ENCODE measurements around the gene CSMD2. TPM values are rescaled to one million over a fixed set of nuclear protein-coding genes. Genes with fewer than 3 reads are reported as not detected.

The CSMD2 gene
- total RNA-seq, 1 donor from 2014 or later, result 1.1 TPM

DNA sequence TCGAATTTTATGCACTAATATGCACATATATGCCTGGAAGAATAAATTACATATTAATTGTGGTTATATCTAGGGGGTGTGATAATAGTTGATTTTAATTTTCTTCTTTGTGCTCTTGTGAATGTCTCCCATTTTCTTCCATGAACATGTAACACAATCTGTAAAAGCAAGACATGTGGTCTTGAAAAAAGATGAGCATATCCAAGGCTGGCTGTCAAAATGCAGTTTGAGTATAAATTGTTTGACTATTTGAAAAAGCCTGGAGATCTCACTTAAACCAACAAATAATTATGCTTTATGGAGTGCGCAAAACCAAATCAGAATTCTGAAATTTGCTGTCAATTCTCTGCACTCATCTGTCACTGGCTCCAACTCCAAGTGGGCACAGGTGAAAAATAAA lies 157.3 kb downstream of the CSMD2 start:
- no peak for DNase-seq (ENCODE audit: low spot score)

DNA sequence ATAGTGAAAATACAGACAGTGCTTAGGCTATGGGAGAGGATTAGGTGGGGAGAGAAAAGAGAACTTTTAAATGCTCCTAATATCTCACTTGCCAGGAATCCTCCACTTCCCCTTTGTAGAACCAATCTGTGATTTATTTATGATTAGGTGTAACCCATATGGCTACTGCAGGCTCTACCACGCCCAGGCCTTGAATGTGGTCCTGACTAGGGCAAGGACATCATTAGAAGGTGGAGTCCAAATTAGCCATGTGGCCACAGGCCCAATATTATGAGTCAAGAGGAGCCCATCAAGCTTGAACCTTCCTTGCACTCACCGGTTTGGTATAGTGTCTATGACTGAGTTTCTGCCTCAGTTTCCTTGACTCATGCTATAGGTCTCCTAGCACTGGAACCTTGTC lies 159.7 kb downstream of the CSMD2 start:
- no peak for DNase-seq (ENCODE audit: low spot score)

DNA sequence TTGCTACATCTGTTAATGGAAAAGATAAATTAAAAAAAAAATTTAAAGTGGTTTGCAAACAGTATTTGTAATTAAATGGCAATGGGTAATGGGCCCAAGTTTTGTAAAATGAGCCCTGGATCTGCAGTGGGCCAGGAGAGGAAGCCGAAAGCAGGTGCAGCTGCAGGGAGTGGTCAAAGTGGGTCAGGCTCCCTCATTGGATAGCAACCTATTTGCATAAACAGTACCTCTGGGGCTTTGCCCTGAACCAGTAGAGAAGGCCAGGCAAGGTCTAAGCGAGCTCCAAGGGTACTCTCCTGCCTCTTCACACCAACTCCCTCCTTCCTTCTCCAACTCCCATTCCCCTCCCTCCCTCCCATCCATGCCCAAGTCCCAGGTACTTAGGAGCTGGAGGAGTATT lies 162.2 kb downstream of the CSMD2 start:
- DNase-seq (ENCODE audit: low spot score), result no peak

DNA sequence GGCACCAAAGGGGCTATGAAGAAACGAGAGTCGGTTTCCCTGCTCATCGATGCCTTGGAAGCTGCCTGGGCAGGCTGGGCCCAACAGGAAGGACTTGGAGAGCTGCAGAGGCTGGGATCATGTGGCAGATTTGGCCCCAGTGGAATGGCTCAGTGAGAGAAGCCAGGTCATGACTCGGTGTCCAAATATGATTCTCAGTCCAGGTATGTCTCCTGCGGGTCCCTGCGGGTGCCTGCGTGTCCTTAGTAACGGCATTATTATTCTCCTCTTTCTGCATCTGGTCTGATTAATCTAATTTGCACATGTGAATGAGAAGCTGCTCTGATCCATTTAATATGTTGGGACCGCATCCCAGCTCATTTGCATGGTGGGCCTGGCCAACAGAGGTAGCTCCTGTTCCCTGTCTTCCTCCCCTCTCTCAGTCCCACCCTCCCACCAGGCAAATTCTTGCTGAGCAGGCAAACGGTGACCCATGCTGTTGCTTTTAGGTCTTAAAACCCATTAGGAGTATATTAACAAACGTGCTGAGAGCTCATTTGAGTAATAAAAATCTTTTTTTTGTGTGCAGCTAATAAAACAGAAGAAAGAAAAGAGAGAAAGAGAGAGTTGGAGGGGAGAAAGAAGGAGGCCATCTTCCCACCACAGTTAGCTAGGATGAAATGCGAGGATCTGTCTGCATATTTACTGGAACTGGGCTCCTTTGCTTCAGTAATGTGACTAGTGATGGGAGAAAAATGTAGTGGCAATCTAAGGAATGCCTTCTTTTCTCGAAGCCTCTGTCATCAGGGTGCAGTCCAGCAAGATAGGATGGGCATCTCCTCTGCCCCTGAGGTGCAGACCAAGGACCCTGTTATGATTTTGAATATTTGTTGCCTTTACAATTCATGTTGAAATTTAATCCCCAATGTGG lies 167.6 kb downstream of the CSMD2 start:
- no peak for DNase-seq (ENCODE audit: low spot score)

DNA sequence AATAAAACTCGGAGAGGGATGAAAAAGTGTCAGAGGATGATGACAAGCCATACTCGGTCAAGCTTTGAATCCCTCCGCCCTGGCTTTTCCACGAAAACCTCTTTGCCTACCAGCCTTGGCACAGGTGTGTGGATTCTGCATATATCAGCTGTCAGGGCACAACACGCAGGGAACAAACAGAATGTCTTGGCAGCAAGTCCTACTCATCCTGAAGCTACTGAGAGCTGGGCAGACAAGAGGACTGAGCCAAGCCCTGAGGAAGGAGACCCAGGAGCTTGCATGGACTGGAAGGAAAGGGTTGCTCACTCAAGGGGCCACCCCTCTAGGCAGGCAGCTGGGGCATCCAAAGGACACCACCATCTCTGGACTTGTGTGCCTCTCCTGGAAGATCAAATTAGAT lies 168.7 kb downstream of the CSMD2 start:
- no peak for DNase-seq (ENCODE audit: low spot score)

DNA sequence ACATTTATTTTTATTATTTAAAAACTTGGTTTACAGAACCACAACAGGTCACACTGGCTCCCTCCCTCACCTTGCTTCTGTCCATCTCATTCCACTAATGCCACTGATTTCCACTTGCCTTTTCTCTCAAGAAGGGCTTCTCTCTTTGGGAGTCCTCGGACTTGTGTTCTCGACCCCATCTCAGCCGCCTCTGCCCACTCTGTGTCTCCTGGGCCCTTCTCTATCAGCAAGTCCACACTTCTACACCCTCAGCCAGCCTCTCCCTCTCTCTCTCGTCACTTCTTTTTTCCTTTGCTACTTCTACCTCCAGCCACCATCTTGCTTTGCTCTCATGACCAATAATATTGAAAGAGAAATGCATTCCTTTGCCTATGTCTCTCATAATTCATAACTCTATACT lies 171.7 kb downstream of the CSMD2 start:
- no peak for DNase-seq (ENCODE audit: low spot score)

DNA sequence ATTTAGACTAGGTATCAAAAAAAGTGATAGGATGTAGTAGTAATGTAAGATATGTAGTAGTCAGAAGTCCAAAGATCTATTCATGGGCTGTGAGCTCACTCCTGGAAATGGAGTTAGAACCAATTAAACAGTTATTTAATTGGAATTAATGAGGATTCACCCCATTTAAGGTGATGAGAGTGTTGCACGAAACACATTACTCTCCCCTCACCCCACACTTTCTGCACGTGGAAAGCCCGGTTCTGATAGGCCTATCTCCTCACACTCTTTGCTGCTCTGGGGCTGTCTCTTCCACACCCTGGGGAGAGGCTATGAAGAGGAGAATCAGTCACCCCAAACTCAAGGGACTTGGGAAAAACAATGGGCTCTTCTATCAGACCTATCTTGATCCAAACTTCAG lies 174.7 kb downstream of the CSMD2 start:
- no peak for DNase-seq (ENCODE audit: low spot score)

DNA sequence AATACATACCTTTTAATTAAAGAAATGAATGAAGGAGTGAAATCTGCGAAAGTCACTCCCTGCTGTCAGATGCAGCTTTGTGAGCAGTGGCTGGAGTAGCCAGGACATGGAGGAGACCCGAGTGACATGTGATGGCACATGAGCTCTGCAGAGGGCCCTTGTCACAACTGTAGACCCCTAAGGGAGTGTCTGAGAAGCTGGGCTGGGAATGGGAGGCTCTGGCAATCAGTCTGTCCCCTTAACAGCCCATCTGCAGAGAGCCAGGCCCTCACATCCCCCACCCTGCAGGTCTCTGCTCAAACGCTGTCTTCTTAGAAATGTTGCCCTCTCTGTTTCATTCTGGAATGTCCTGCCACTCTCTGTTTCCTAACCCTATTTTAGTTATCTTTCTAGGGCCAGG lies 176.9 kb downstream of the CSMD2 start:
- DNase-seq (ENCODE audit: low spot score), result no peak

DNA sequence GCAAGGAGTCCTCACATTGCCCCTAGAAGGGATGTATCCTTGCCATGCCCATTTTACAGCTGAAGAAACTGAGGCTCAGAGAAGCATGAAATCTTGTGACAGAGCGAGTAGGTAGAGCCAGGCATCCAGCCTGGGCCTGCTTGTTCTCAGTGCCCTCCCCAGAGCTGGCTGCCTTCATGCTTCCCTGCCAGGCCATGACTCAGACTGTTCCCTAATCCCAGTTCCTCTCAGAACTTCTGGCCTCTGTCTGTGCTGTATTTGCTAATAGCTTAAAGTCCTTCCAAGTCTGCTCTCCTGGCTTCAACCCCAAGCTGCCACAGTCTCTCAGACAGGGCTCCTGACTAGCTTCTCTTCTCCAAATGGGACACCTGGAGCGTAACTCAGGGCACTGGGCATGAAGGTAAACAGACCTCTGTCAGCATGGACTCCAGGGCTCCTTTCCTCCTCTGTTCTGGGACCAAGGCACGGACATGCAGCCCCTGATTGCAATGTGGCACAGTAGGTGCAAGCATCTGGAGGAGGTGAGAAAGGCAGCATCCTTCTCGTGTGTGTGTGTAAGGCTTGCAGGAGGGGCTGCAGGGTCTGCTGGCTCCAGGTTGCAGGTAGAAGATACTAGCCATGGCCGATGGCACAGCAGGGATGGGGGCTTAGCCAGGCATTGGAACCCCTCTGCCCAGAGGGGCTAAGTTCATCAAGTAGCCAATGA lies 178.5 kb downstream of the CSMD2 start:
- DNase-seq (ENCODE audit: low spot score), result peak; percentile 66

DNA sequence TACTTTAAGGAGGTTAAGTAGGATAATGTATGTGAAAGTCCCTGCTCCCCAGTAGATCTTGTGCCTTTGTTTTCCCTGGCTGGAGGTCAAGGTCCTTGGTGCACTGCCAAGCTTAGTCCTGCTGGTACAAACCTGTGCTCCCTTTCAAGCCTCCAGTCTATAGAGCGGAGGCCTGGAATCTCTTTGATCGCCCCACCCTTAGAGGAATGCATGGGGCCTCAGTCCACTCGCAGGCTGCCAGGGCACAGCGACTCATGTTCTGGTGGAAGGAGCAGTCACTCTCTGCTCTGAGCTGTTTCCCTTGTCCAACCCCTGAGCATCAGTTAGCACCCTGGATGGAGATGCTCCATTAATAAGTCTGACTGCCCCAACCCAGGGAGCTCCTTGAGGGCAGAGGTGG lies 179.4 kb downstream of the CSMD2 start:
- DNase-seq (ENCODE audit: low spot score), result no peak

DNA sequence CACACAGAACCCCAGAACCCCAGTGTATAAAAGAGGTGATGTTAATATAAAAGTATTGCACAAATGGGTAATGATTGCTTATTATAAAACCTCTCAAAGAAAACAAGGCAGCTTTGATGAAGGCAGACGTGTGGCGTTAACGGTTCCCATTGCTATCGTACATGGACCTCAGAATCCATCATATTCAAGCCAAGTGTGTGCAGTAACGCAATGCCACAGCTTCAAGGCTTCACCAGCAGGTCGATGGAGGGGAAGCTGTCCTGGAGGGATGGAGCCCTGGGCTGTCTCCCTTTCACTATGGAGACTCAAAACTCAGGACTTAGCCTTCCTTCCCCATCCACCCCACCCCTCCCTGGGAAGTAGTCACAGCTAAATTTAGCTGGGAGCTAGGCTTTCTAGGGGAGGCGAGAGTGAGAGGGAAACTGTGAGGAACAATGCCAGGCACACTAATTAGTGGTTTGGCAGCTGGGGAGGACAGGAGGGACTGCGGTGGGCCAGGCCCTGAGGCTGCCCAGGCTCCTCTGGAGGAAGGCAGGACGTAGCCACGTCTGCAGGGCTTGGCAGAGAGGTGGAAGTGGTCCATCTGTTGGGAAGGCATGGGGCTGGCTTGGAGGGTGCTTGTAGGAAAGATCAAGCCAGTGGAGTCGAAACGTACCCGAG lies 180.0 kb downstream of the CSMD2 start:
- no peak for DNase-seq (ENCODE audit: low spot score)

DNA sequence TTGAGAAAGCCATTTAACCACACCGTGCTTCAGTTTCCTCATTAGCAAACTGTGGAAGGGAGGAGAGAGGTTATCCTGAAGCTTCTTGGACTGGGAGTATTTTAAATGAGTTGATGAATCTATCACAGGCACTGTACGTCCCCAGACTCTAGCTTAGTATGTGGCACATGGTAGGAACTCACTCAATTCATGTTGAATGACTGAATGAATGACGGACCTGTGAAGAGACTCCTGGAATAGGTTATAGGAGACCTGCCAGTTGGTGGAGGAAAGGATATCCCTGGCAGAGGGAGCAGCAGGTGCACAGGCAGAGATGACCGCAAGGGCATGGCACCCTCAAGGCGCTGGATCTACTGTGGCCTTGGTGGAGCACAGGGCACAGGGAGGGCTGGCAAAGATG lies 182.6 kb downstream of the CSMD2 start:
- no peak for DNase-seq (ENCODE audit: low spot score)

DNA sequence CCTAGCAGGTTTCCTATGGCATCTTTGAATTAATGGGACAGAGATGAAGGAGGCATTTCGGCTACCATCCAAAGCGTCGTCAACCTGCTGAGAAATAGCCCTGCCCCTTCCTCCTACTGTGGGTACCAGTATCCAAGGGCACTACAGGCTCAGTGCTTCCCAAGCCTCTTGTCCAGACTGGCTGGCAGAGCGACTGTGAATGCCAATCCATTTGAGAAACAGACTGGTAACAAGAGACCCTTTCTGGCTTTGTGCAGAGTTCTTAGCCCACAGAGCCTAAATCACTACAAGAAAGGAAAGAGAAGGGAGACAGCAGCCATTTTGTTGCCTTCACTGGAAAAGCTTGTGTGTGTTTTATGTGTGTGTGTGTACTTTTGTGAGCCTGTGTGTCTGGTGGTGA lies 185.7 kb downstream of the CSMD2 start:
- DNase-seq (ENCODE audit: low spot score), result no peak

DNA sequence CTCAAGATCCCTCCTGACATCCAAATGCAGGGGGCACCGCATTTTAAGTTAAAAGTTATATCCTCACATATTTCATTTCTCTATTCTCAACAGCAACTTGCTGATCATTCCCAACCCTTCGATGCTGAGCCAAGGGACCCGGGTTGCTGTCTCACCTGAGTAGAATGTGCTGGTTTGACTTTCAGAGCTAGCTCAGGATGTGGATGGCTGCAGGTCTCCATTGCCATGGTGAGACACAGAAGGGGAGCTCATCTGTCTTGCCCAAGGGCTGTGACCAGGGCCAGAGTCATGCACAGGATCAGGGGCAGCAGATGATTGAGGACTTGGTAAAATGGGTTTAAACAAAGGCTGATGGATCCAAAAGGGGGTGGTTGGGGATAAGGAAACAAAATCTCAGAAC lies 189.1 kb downstream of the CSMD2 start:
- no peak for DNase-seq (ENCODE audit: low spot score)

DNA sequence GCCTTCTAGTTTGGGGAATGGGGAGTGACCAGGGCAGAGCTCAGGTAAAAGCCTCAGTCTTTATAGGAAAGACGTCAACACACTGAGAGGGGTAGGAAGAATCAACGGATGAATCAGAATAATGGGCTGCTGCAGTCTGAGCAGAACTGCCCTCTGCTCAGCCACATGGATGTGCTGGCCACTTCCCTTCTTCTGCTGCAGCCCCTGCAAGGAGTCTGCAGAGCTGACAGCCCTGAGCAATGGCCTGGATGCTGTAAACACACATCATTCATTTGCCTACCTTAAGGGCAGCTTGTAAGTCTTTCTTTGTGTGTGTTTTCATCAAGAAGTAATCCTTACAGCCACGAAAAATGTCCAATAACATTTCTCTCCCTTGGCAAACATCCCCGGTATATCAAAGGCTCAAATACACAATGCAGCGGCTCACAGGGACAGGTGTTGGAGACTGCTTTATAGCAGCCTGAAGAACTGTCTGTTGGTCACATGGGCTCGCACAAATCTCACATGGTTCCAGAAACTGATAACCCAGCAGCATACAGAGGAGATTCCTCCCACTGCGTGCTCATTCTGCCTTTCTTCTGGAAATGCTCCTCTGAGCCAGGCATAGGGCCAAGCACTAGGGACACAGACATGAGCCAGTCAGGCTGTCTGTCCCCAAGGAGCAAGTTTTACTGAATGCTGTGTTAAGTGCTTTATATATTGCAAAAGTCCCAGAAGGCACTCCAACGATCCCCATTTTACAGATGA lies 191.1 kb downstream of the CSMD2 start:
- no peak for DNase-seq (ENCODE audit: low spot score)

DNA sequence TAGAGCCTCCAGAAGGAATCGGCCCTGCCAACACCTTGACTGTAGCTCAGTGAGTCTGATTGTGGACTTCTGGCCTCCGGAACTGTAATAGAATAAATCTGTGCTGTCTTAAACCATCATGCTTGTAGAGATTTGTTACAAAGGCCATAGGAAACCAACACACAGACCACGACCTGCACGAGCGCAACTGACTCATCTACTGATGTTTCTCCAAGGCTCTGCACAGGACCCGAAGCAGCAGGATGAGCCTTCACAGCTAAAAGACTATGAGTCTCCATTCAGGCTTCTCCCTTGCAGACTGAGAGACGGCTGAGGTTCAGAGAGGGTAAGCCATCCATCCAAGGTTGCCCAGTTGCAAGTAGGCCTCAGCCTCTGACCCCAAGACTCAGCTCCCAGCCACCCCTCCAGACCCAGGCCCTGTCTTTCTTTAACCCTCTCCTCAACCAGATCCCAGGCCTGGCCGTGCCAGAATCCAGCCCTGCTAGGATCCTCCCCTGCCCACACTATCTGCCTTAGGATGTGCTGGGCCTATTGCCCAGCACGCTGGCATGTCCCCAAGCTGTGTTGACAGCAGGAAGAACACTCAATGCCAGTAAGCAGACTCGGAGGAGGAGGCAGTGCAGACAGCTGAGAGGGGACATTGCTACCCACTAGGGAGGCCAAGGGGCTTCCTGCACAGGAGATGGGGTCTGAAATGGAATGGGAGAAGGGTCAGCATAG lies 192.2 kb downstream of the CSMD2 start:
- peak; percentile 58 for DNase-seq (ENCODE audit: low spot score)

DNA sequence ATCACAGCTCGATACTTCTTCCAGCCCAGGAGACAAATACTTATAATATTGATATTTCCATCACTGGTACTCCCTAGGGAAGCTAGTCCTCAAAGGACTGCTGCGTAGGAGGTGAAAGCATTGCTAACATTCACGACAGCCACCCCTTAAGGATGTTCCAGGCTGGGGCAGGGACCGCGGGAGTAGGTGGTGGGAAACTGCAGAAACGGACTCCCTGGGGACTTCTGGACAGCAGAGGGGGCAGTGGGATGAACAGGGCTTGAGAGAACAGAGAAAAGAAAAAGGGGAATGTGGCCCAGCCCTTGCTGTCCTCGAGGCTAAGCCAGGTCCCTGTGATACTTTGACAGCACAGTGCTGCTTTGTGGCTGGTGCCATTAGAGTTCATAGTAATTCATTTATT lies 193.1 kb downstream of the CSMD2 start:
- no peak for DNase-seq (ENCODE audit: low spot score)

DNA sequence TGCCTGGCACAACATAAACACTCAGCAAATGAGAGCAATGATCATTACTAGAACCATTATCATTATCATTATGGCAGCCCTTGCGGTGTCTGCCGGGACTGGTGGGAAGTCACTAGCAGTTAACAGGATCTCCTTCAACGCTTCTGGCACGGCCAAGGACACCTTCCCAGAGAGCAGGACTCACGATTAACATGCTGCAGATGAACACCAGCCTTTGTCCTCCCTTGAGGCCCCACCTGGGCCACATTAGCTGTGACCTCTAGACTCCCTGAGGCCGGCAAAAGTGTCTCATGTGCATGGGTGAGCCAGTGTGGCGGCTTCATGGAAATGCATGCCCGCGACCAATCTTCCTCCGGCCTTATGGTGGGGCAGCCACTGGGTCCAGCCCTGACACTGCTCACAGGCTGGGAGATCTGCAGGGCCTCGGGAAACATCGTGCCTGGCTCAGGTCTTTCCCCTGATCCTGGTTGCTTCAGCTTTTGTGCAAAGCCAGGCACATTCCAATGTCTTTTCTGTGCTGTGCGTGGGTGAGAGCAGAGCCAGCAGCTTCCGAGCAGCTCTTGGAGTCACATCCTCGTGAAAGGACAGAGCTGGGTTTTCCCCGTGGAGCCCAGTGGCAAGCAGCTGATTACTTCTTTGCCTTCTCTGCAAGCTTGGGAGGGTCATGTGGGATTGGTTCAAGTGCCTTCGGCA lies 193.9 kb downstream of the CSMD2 start:
- no peak for DNase-seq (ENCODE audit: low spot score)

DNA sequence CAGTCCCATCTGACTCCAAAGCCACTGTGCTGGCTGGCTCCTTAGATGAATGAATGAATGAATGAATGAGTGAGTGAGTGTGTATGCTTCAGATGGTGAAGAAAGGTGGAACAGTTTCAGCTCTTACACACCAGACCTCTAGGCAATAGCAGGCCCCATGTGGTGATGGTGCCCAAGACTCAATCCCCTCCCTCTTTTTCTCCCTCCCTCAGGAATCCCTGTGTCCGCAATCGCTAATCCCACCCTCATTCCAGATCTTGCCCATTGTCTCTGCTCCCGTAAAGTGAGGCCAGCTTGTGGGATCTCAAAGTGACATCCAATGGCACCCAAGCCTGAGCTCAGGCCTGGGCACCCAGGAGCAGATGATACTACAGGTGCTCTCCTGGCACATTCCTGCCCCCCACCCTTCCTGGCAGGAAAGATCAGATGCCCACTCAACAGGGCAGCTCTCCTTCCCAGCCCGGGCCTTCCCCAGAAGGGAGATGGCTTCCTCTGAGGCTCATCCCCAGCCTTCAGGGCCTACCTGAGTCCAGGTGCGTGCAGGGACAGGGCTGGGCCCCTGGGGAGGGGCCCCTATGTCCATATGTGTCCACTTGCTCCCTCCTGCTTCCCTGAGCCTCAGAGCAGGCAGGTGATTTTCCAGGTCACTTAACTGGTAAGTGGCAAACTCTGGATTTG lies 194.7 kb downstream of the CSMD2 start:
- no peak for DNase-seq (ENCODE audit: low spot score)

Measured in ureter (tissue), 1 donor.